ENCODE data around the gene ATG2B. TPM values are rescaled to one million over a fixed set of nuclear protein-coding genes. Genes with fewer than 3 reads are reported as not detected.

The ATG2B gene
- total RNA-seq, 3 donors from 2014 or later (not counting 1 experiment from before 2014, with no cell fraction given), result 34.8 to 45.6 (median 35.8) TPM

GRCh38 chr14:96256407-96256806 is 106.7 kb downstream of the ATG2B start:
- no peaks in the 10 kb centered on the region for H3K36me3 Mint-ChIP-seq
- H3K27ac Mint-ChIP-seq, result no peak overlapping the region
- Histone ChIP-seq H3K4me1 (ENCODE audit: control insufficient read depth, insufficient read depth, low read length) (no peaks in the 10 kb centered on the region), H3K4me3 (ENCODE audit: low read length) (no peak overlapping the region), H3K36me3 (ENCODE audit: control insufficient read depth, insufficient read depth, low read length) (no peaks in the 10 kb centered on the region), H3K9me3 (ENCODE audit: control insufficient read depth, insufficient read depth, low read length) (no peaks in the 10 kb centered on the region), H3K27me3 (ENCODE audit: control insufficient read depth, insufficient read depth, low read length) (peaks cover 6% of the 10 kb centered on the region), H3K27ac (ENCODE audit: low read length) (no peak overlapping the region)
- no peaks in the 10 kb centered on the region for H3K4me1 Mint-ChIP-seq
- ATAC-seq (no peak), DNase-seq (no peak)
- WGBS (ENCODE audit: insufficient coverage), result 81% methylated on average over 3 of the region's 4 CpGs
- peaks cover 16 to 45% of the 10 kb centered on the region in 2 donors for H3K27me3 Mint-ChIP-seq (ENCODE audit: low read depth in 2 of 2)
- no peak overlapping the region for H3K4me3 Mint-ChIP-seq
- intact Hi-C loops (cut with micrococcal nuclease), result no loop called here
- TF ChIP-seq, protein P1, sequence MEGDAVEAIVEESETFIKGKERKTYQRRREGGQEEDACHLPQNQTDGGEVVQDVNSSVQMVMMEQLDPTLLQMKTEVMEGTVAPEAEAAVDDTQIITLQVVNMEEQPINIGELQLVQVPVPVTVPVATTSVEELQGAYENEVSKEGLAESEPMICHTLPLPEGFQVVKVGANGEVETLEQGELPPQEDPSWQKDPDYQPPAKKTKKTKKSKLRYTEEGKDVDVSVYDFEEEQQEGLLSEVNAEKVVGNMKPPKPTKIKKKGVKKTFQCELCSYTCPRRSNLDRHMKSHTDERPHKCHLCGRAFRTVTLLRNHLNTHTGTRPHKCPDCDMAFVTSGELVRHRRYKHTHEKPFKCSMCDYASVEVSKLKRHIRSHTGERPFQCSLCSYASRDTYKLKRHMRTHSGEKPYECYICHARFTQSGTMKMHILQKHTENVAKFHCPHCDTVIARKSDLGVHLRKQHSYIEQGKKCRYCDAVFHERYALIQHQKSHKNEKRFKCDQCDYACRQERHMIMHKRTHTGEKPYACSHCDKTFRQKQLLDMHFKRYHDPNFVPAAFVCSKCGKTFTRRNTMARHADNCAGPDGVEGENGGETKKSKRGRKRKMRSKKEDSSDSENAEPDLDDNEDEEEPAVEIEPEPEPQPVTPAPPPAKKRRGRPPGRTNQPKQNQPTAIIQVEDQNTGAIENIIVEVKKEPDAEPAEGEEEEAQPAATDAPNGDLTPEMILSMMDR (IDR thresholded peaks at IDR 0.05), result no peak
- H3K9me3 Mint-ChIP-seq, result no peaks in the 10 kb centered on the region

DNA sequence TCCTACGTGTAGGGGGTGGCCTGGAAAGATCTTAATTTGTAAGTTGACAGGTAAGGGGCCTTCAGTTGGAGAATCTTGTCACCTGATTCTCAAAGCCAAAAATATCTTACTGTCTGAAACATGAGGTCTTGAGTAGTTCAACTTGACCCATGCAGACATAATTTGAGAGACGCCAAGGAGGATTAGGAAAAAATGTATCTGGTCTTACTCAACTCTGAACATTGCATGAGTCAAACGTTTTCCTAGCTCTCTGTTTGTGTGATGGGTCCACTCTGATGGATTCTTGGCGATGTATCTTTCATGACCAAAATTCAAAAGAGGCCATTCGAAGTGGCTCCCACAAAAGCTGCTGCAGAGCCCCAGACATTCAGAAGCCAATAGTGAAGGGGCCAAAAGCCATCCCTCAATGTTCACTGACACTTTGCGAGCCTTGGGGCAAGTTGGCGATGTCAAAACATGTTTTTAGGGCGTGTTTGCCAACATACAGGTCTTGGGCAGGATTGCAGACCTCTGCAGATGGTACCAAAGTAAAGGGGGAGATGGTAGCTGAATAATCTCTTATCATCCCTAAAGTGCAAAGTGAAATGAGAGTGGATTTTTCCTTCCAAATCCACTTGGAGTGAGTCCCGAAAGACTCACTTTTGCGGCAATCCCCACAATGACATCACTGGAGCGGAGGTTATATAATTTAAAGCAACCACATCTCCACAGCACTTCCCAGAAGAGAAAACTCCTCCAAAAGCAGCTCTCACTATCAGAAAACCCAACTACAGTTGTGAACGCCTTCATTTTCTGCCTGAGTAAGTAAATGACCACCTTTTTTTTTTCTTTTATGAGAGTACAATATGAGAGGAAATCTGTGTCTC is 107.4 kb downstream of the ATG2B start, which contains the start of gene BDKRB1:
BDKRB1 (plus strand) TSS at position 710 of the 866 bp plus-strand sequence. CDS start 7,473 bp downstream, outside the sequence.
- Mint-ChIP-seq H3K27ac (no peak within 1 kb of the TSS), H3K9me3 (no peaks in the 10 kb centered on the region), H3K36me3 (no peaks in the 10 kb centered on the region), H3K4me1 (no peaks in the 10 kb centered on the region), H3K27me3 (ENCODE audit: low read depth in 2 of 2) (peaks cover 13 to 45% of the 10 kb centered on the region in 2 donors), H3K4me3 (no peak within 1 kb of the TSS)
- intact Hi-C loops (cut with micrococcal nuclease), result no loop called here
- Histone ChIP-seq H3K36me3 (ENCODE audit: control insufficient read depth, insufficient read depth, low read length) (no peaks in the 10 kb centered on the region), H3K9me3 (ENCODE audit: control insufficient read depth, insufficient read depth, low read length) (no peaks in the 10 kb centered on the region), H3K27ac (ENCODE audit: low read length) (no peak within 1 kb of the TSS), H3K27me3 (ENCODE audit: control insufficient read depth, insufficient read depth, low read length) (peaks cover 6% of the 10 kb centered on the region), H3K4me3 (ENCODE audit: low read length) (no peak within 1 kb of the TSS), H3K4me1 (ENCODE audit: control insufficient read depth, insufficient read depth, low read length) (no peaks in the 10 kb centered on the region)
- ATAC-seq (no peak), DNase-seq (no peak)
- TF ChIP-seq, protein P1 (IDR thresholded peaks at IDR 0.05), result no peak
- WGBS (ENCODE audit: insufficient coverage), result 78% methylated on average over 11 of the region's 12 CpGs

GRCh38 chr14:96254687-96255086 is 108.5 kb downstream of the ATG2B start:
- no peaks in the 10 kb centered on the region for H3K4me1 Mint-ChIP-seq
- no peak for DNase-seq
- no peaks in the 10 kb centered on the region for H3K36me3 ChIP-seq (ENCODE audit: control insufficient read depth, insufficient read depth, low read length)
- WGBS (ENCODE audit: insufficient coverage), result 73% methylated on average over 11 of the region's 11 CpGs
- H3K4me3 ChIP-seq (ENCODE audit: low read length), result no peak overlapping the region
- no peak for ATAC-seq
- H3K27me3 ChIP-seq (ENCODE audit: control insufficient read depth, insufficient read depth, low read length), result peaks cover 6% of the 10 kb centered on the region
- H3K4me3 Mint-ChIP-seq, result no peak overlapping the region
- TF ChIP-seq, protein P1 (IDR thresholded peaks at IDR 0.05), result no peak
- no peaks in the 10 kb centered on the region for H3K9me3 Mint-ChIP-seq
- H3K4me1 ChIP-seq (ENCODE audit: control insufficient read depth, insufficient read depth, low read length), result no peaks in the 10 kb centered on the region
- peaks cover 13 to 50% of the 10 kb centered on the region in 2 donors for H3K27me3 Mint-ChIP-seq (ENCODE audit: low read depth in 2 of 2)
- no peaks in the 10 kb centered on the region for H3K9me3 ChIP-seq (ENCODE audit: control insufficient read depth, insufficient read depth, low read length)
- no peak overlapping the region for H3K27ac Mint-ChIP-seq
- intact Hi-C loops (cut with micrococcal nuclease), result no loop called here
- H3K27ac ChIP-seq (ENCODE audit: low read length), result no peak overlapping the region
- H3K36me3 Mint-ChIP-seq, result no peaks in the 10 kb centered on the region

Measured in natural killer cell (primary cell).